ENCODE data around the gene LGR6. TPM values are rescaled to one million over a fixed set of nuclear protein-coding genes. Genes with fewer than 3 reads are reported as not detected.

LGR6 gene
- polyA plus RNA-seq, 12 donors = 0.20 to 32.4 (median 1.5) TPM; not detected in 2

Other genes with a start within 250 kb of the LGR6 start
- gene LMOD1, start 247.3 kb upstream of the LGR6 start, polyA plus RNA-seq (ENCODE audit: insufficient read length in 12 of 12) = 10 to 100 TPM in 11 of 12 donors, not detected in 1; 16.6 to 60.8 (median 31.7) TPM
- gene TIMM17A, start 238.3 kb upstream of the LGR6 start, polyA plus RNA-seq (ENCODE audit: insufficient read length in 12 of 12) = 10 to 100 TPM in 11 of 12 donors, not detected in 1; 29.6 to 56.5 (median 39.9) TPM
- 10 to 100 TPM in 11 of 12 donors, not detected in 1; 18.3 to 40.7 (median 21.6) TPM for gene RNPEP, start 211.2 kb upstream of the LGR6 start, polyA plus RNA-seq (ENCODE audit: insufficient read length in 12 of 12)
- gene ELF3, start 183.2 kb upstream of the LGR6 start, polyA plus RNA-seq (ENCODE audit: insufficient read length in 12 of 12) = 100 to 1,000 TPM in 1 of 12 donors, 1 to 10 TPM in 2, under 1 TPM in 7, not detected in 2; 0.16 to 182 (median 0.67) TPM
- under 1 TPM in 10 of 12 donors, not detected in 2; 0.03 to 0.32 (median 0.08) TPM for gene GPR37L1, start 70.9 kb upstream of the LGR6 start, polyA plus RNA-seq (ENCODE audit: insufficient read length in 12 of 12)
- 10 to 100 TPM in 11 of 12 donors, not detected in 1; 35.1 to 65.4 (median 40.3) TPM for gene ARL8A, start 49.1 kb upstream of the LGR6 start, polyA plus RNA-seq (ENCODE audit: insufficient read length in 12 of 12)
- gene PTPN7, start 33.2 kb upstream of the LGR6 start, polyA plus RNA-seq (ENCODE audit: insufficient read length in 12 of 12) = 1 to 10 TPM in 2 of 12 donors, under 1 TPM in 8, not detected in 2; 0.46 to 4.9 (median 0.66) TPM
- 10 to 100 TPM in 10 of 12 donors, not detected in 2; 14.0 to 29.5 (median 24.0) TPM for gene UBE2T, start 148.1 kb downstream of the LGR6 start, polyA plus RNA-seq (ENCODE audit: insufficient read length in 12 of 12)
- 100 to 1,000 TPM in 2 of 12 donors, 10 to 100 TPM in 9, not detected in 1; 61.9 to 102 (median 85.5) TPM for gene PPP1R12B, start 154.9 kb downstream of the LGR6 start, polyA plus RNA-seq (ENCODE audit: insufficient read length in 12 of 12)